HepG2 (cell line): ENCODE measurements around the gene EP300. TPM values are rescaled to one million over a fixed set of nuclear protein-coding genes. Genes with fewer than 3 reads are reported as not detected.

Source experiments
- AKAP8 ChIP-seq: sonication (generic); formaldehyde crosslinking; IDR thresholded peaks from 2 replicates; pipeline ENCODE4 v1.5.1; 2020; ENCODE audit warnings: mild to moderate bottlenecking, missing genetic modification reagents
- ATF7 ChIP-seq, 2 experiments: fragments of 450-650 bp in 1 of 2; sonication (generic) in 1 of 2; formaldehyde crosslinking in 1 of 2; IDR thresholded peaks; 2 replicates each; pipeline versions ENCODE4 v1.4.0 to v1.6.1; 2016 to 2020; ENCODE audit warnings: antibody characterized with exemption in 1 of 2, mild to moderate bottlenecking in 1 of 2, missing genetic modification reagents in 1 of 2
- CSRNP1 ChIP-seq: sonication (generic); formaldehyde crosslinking; IDR thresholded peaks from 2 replicates; pipeline ENCODE4 v1.8.1; 2023; ENCODE audit warnings: mild to moderate bottlenecking, missing genetic modification reagents
- GTF3A ChIP-seq: sonication (generic); formaldehyde crosslinking; conservative IDR thresholded peaks from 2 replicates; pipeline ENCODE4 v1.4.0; 2020; ENCODE audit warnings: mild to moderate bottlenecking, missing genetic modification reagents
- HIC2 ChIP-seq: sonication (generic); formaldehyde crosslinking; IDR thresholded peaks from 2 replicates; pipeline ENCODE4 v1.9.0; 2022; ENCODE audit warnings: low read depth, missing genetic modification reagents
- HOXD1 ChIP-seq: sonication (generic); formaldehyde crosslinking; IDR thresholded peaks from 2 replicates; pipeline ENCODE4 v1.5.0; 2020; ENCODE audit warnings: missing genetic modification reagents
- NFIB ChIP-seq: sonication (generic); formaldehyde crosslinking; IDR thresholded peaks from 2 replicates; pipeline ENCODE4 v1.9.0; 2021; ENCODE audit warnings: missing genetic modification reagents, mild to moderate bottlenecking, borderline replicate concordance
- PHF8 ChIP-seq: sonication (generic); formaldehyde crosslinking; IDR thresholded peaks from 2 replicates; pipeline ENCODE4 v1.5.0; 2020; ENCODE audit warnings: missing genetic modification reagents
- PLRG1 ChIP-seq: fragments of 450-650 bp; conservative IDR thresholded peaks from 2 replicates; pipeline ENCODE4 v1.6.1; 2016
- RNF219 ChIP-seq: sonication (generic); formaldehyde crosslinking; IDR thresholded peaks from 2 replicates; pipeline ENCODE4 v1.5.0; 2020; ENCODE audit warnings: mild to moderate bottlenecking, missing genetic modification reagents
- SMARCC2 ChIP-seq: fragments of 450-650 bp; IDR thresholded peaks from 2 replicates; pipeline ENCODE4 v1.6.1; 2017; ENCODE audit warnings: antibody characterized with exemption, mild to moderate bottlenecking
- SP2 ChIP-seq: sonication (generic); formaldehyde crosslinking; IDR thresholded peaks from 2 replicates; pipeline ENCODE4 v1.5.1; 2020; ENCODE audit warnings: mild to moderate bottlenecking, missing genetic modification reagents
- TCF12 ChIP-seq, 2 experiments: fragments of 450-650 bp in 1 of 2; sonication (generic) in 1 of 2; formaldehyde crosslinking in 1 of 2; IDR thresholded peaks; 2 replicates each; pipeline versions ENCODE4 v1.6.1 to v1.8.0; 2017 to 2022; ENCODE audit warnings: antibody characterized with exemption in 1 of 2, mild to moderate bottlenecking in 1 of 2, missing genetic modification reagents in 1 of 2, moderate library complexity in 1 of 2
- ZNF180 ChIP-seq: sonication (generic); formaldehyde crosslinking; IDR thresholded peaks from 2 replicates; pipeline ENCODE4 v1.4.0; 2020; ENCODE audit warnings: low read depth, missing genetic modification reagents, borderline replicate concordance
- ZNF264 ChIP-seq: sonication (generic); formaldehyde crosslinking; IDR thresholded peaks from 2 replicates; pipeline ENCODE4 v1.4.0; 2020; ENCODE audit warnings: missing genetic modification reagents
- ZNF292 ChIP-seq: sonication (generic); formaldehyde crosslinking; IDR thresholded peaks from 2 replicates; pipeline ENCODE4 v1.8.1; 2022; ENCODE audit warnings: mild to moderate bottlenecking, low read depth, missing genetic modification reagents, borderline replicate concordance
- ZNF713 ChIP-seq: sonication (generic); formaldehyde crosslinking; IDR thresholded peaks from 2 replicates; pipeline ENCODE4 v1.4.0; 2020; ENCODE audit warnings: mild to moderate bottlenecking, missing genetic modification reagents
- polyA plus RNA-seq, 8 experiments: library from polyadenylated mRNA; depleted of rRNA in 3 of 8; stranded (reverse) in 7 of 8; unstranded in 1 of 8; fragments of >200 nt; fragmentation: Illumina TruSeq in 4 of 8; extraction: Trizol in 4 of 8; gene quantifications; 2 replicates each; pipeline versions ENCODE4 v1.2.1 to v1.2.3, GENCODE V29; 2011 to 2016; ENCODE audit warnings: low read depth in 4 of 8, missing spikeins in 1 of 8, mixed read lengths in 1 of 8; ENCODE audit not compliant: insufficient read depth in 1 of 8
- total RNA-seq, 5 experiments: library from RNA; depleted of rRNA; stranded (reverse); fragments of >200 nt; fragmentation: Illumina TruSeq; extraction: Trizol; gene quantifications; 2 replicates each; pipeline ENCODE4 v1.2.3, GENCODE V29; 2016; ENCODE audit warnings: low read depth in 1 of 5
- TF ChIP-seq, protein P1 (sequence below): sonication (generic); formaldehyde crosslinking; IDR thresholded peaks from 2 replicates; pipeline ENCODE4 v1.4.0; 2020; ENCODE audit warnings: missing genetic modification reagents

The EP300 gene
- total and polyA plus RNA-seq, 2 of the 13 experiments (the other 11 are each of a cell fraction or from before 2014, with no cell fraction given), result 13.6 to 14.9 TPM

GRCh38 chr22:41091132-41092022, 1.0 kb upstream of the EP300 start (continued):
- TF ChIP-seq ATF7 (IDR thresholded peaks at IDR 0.05), result no peak
- no peak for TF ChIP-seq ATF7 (CRISPR knock-in tag; IDR thresholded peaks at IDR 0.05)
- TF ChIP-seq CSRNP1, result 0 out of 2 replicates have a peak, but pooled peaks have one; percentile 64
- TF ChIP-seq ZNF180 (CRISPR knock-in tag), result no peak
- TF ChIP-seq HOXD1 (CRISPR knock-in tag), result no peak
- no peak for TF ChIP-seq PLRG1
- TF ChIP-seq AKAP8 (CRISPR knock-in tag), result 0 out of 2 replicates have a peak, but pooled peaks have one; percentile 39
- TF ChIP-seq, protein P1, sequence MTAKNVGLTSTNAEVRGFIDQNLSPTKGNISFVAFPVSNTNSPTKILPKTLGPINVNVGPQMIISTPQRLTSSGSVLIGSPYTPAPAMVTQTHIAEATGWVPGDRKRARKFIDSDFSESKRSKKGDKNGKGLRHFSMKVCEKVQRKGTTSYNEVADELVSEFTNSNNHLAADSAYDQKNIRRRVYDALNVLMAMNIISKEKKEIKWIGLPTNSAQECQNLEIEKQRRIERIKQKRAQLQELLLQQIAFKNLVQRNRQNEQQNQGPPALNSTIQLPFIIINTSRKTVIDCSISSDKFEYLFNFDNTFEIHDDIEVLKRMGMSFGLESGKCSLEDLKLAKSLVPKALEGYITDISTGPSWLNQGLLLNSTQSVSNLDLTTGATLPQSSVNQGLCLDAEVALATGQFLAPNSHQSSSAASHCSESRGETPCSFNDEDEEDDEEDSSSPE (CRISPR knock-in tag), result peak; percentile 48
- no peak for TF ChIP-seq SMARCC2
- no peak for TF ChIP-seq TCF12 (IDR thresholded peaks at IDR 0.05)
- no peak for TF ChIP-seq TCF12 (CRISPR knock-in tag; IDR thresholded peaks at IDR 0.05)
- no peak for TF ChIP-seq HIC2 (CRISPR knock-in tag)
- TF ChIP-seq GTF3A (CRISPR knock-in tag), result no peak
- no peak for TF ChIP-seq NFIB
- peak; percentile 73; the same call in 1 of the 2 replicates for TF ChIP-seq RNF219 (CRISPR knock-in tag)
- TF ChIP-seq SP2 (CRISPR knock-in tag), result peak; percentile 59
- peak; percentile 66; the same call in 1 of the 2 replicates for TF ChIP-seq PHF8 (CRISPR knock-in tag)
- no peak for TF ChIP-seq ZNF292
- TF ChIP-seq ZNF713 (CRISPR knock-in tag), result no peak
- no peak for TF ChIP-seq ZNF264 (CRISPR knock-in tag)
